Adrenal gland (tissue), 5 donors: Measurements from ENCODE around the gene MKNK2.

Experiments
- CTCF ChIP-seq, 6 experiments: fragments of 450-650 bp in 4 of 6; fragments of 200-600 bp in 2 of 6; sonication (generic) in 1 of 6; IDR thresholded peaks; 1 replicate in 5 of 6; 2 replicates in 1 of 6; pipeline versions ENCODE4 v1.5.1 to v1.8.0; 2016 to 2021; ENCODE audit warnings: antibody characterized with exemption in 6 of 6, mild to moderate bottlenecking in 2 of 6, moderate library complexity in 1 of 6
- POLR2A ChIP-seq, 2 donors: fragments of 450-650 bp; IDR thresholded peaks; one replicate each; pipeline ENCODE4 v1.6.1; 2017; ENCODE audit warnings: antibody characterized with exemption in 2 of 2, mild to moderate bottlenecking in 2 of 2, moderate library complexity in 1 of 2
- donor health status: DM: no; HTN: no; CAD: no.

GRCh38 chr19:2012941-2013682, 37.9 kb downstream of the MKNK2 start:
- TF ChIP-seq CTCF (IDR thresholded peaks at IDR 0.05): no peak
- no peak for TF ChIP-seq POLR2A (IDR thresholded peaks at IDR 0.05)
